HepG2 (cell line): Measurements from ENCODE around the gene PRKAR1B. TPM values are rescaled to one million over a fixed set of nuclear protein-coding genes. Genes with fewer than 3 reads are reported as not detected.

Experiments used
- ATAC-seq: fragments of 200-7000 bp; cut with Tn5 transposase; 3 replicates; pipeline ENCODE4 v1.9.1; 2020; ENCODE audit warnings: mild to moderate bottlenecking, moderate library complexity
- BruUV-seq: library from RNA; stranded (reverse); fragments of 400-500 nt; replicated peaks from 2 replicates; lab custom pipeline; 2021; lab: Mats Ljungman, UMichigan
- CTCF ChIA-PET: fragments of 300-600 bp; formaldehyde crosslinking; extraction: SDS; loops from one replicate; lab custom pipeline; 2021; ENCODE audit warnings: low total read pairs, inconsistent platforms, low intra/inter-chr PET ratio; lab: Yijun Ruan, JAX
- POLR2A ChIA-PET: fragments of 350-600 bp; sonication (Branson Sonifier 250); formaldehyde crosslinking; loops from one replicate; lab custom pipeline; 2020; ENCODE audit warnings: antibody characterized with exemption, inconsistent platforms; lab: Yijun Ruan, JAX
- DNase-seq: peaks from one replicate; pipeline ENCODE4 v3.0.0-alpha.2; 2015; ENCODE audit warnings: low spot score
- FAIRE-seq: peaks from 3 replicates; lab custom pipeline; 2011; peaks lifted over from hg19 to GRCh38; lab: Jason Lieb, UNC
- H2AFZ ChIP-seq: one replicate; pipeline ENCODE4 v1.6.1; 2011; ENCODE audit warnings: low read length, inconsistent platforms
- H3K27ac ChIP-seq: fragments of 300-600 bp; 3 replicates; pipeline ENCODE4 v1.8.0; 2011; ENCODE audit warnings: mixed run types, mild to moderate bottlenecking, mixed read lengths, low read length, inconsistent platforms; ENCODE audit not compliant: insufficient read depth; ENCODE audit errors: extremely low read length
- H3K27me3 ChIP-seq, 2 experiments: fragments of 200-600 bp in 1 of 2; 2 replicates in 1 of 2; 3 replicates in 1 of 2; pipeline versions ENCODE4 v1.6.0 to v1.8.0; 2011; ENCODE audit warnings: low read length in 2 of 2, mild to moderate bottlenecking in 2 of 2, moderate library complexity in 2 of 2, inconsistent platforms in 1 of 2; ENCODE audit not compliant: insufficient read depth in 2 of 2, control insufficient read depth in 1 of 2
- H3K36me3 ChIP-seq, 2 experiments: fragments of 200-600 bp in 1 of 2; replicated peaks in 1 of 2; 2 replicates in 1 of 2; 3 replicates in 1 of 2; pipeline versions ENCODE4 v1.5.1 to v1.8.0; 2011; ENCODE audit warnings: low read length in 2 of 2, inconsistent platforms in 1 of 2; ENCODE audit not compliant: insufficient read depth in 2 of 2, control insufficient read depth in 1 of 2
- H3K4me1 ChIP-seq: 2 replicates; pipeline ENCODE4 v1.5.1; 2012; ENCODE audit warnings: low read length, inconsistent platforms; ENCODE audit not compliant: insufficient read depth
- H3K4me2 ChIP-seq: 2 replicates; pipeline ENCODE4 v1.6.0; 2011; ENCODE audit warnings: low read depth, low read length, inconsistent platforms
- H3K4me3 ChIP-seq, 3 experiments: fragments of 200-600 bp in 1 of 3; sonication (generic), shearing (Covaris generic) in 1 of 3; replicated peaks in 1 of 3; 2 replicates each; pipeline ENCODE4 v1.5.1; 2011 to 2016; ENCODE audit warnings: low read length in 3 of 3, inconsistent platforms in 2 of 3, low read depth in 2 of 3, mild to moderate bottlenecking in 2 of 3, control low read depth in 1 of 3, mixed read lengths in 1 of 3; ENCODE audit not compliant: insufficient read depth in 1 of 3
- H3K79me2 ChIP-seq: one replicate; pipeline ENCODE4 v1.6.1; 2011; ENCODE audit warnings: low read length, inconsistent platforms; ENCODE audit not compliant: insufficient read depth
- H3K9ac ChIP-seq: 2 replicates; pipeline ENCODE4 v1.6.0; 2011; ENCODE audit warnings: mild to moderate bottlenecking, low read depth, low read length, inconsistent platforms; ENCODE audit not compliant: insufficient read depth
- H3K9me3 ChIP-seq: 2 replicates; pipeline ENCODE4 v1.5.1; 2012; ENCODE audit warnings: mild to moderate bottlenecking, low read length
- H4K20me1 ChIP-seq: 2 replicates; pipeline ENCODE4 v1.6.0; 2011; ENCODE audit warnings: inconsistent platforms, mild to moderate bottlenecking, low read length, moderate library complexity; ENCODE audit not compliant: insufficient read depth
- CBX1 ChIP-seq: IDR thresholded peaks from one replicate; pipeline ENCODE4 v1.6.1; 2016; ENCODE audit warnings: antibody characterized with exemption, low read depth
- MED8 ChIP-seq: sonication (generic); formaldehyde crosslinking; IDR thresholded peaks from 2 replicates; pipeline ENCODE4 v1.8.1; 2023; ENCODE audit warnings: mild to moderate bottlenecking, missing genetic modification reagents; ENCODE audit not compliant: insufficient replicate concordance
- SP140L ChIP-seq: sonication (generic); formaldehyde crosslinking; IDR thresholded peaks from 2 replicates; pipeline ENCODE4 v1.4.0; 2020; ENCODE audit warnings: missing genetic modification reagents, borderline replicate concordance
- TARDBP ChIP-seq: sonication (generic); formaldehyde crosslinking; IDR thresholded peaks from 2 replicates; pipeline ENCODE4 v1.8.0; 2022; ENCODE audit warnings: mild to moderate bottlenecking, missing genetic modification reagents
- ZBTB37 ChIP-seq: sonication (generic); formaldehyde crosslinking; IDR thresholded peaks from 2 replicates; pipeline ENCODE4 v1.4.0; 2020; ENCODE audit warnings: mild to moderate bottlenecking, missing genetic modification reagents
- ZKSCAN1 ChIP-seq: fragments of 150-350 bp; IDR thresholded peaks from 2 replicates; pipeline ENCODE4 v1.6.1; 2014; ENCODE audit warnings: low read length
- ZNF12 ChIP-seq: sonication (generic); formaldehyde crosslinking; IDR thresholded peaks from 2 replicates; pipeline ENCODE4 v1.5.0; 2020; ENCODE audit warnings: missing genetic modification reagents
- ZNF547 ChIP-seq: sonication (generic); formaldehyde crosslinking; IDR thresholded peaks from 2 replicates; pipeline ENCODE4 v1.5.1; 2020; ENCODE audit warnings: mild to moderate bottlenecking, missing genetic modification reagents
- ZNF609 ChIP-seq: sonication (generic); formaldehyde crosslinking; IDR thresholded peaks from 2 replicates; pipeline ENCODE4 v1.4.0; 2020; ENCODE audit warnings: mild to moderate bottlenecking, missing genetic modification reagents, borderline replicate concordance
- WGBS: methylation state at CpG from one replicate; pipeline ENCODE4 v1.1.6; 2017; ENCODE audit warnings: low lambda C conversion rate; 5-methylcytosine and 5-hydroxymethylcytosine counted together
- in situ Hi-C: cut with HindIII; loops from 2 replicates; pipeline ENCODE4 v1.10.0; 2017; ENCODE audit warnings: low pct_unique_long_range_greater_than_20kb; ENCODE audit not compliant: extremely low pct_ligation_motif_present
- intact Hi-C: fragments of 100-400 bp; cut with micrococcal nuclease; formaldehyde crosslinking; loops from one replicate; pipeline ENCODE4 v1.10.0; 2022; ENCODE audit not compliant: unreplicated experiment
- polyA plus RNA-seq, 8 experiments: library from polyadenylated mRNA; depleted of rRNA in 3 of 8; stranded (reverse) in 7 of 8; unstranded in 1 of 8; fragments of >200 nt; fragmentation: Illumina TruSeq in 4 of 8; extraction: Trizol in 4 of 8; gene quantifications; 2 replicates each; pipeline versions ENCODE4 v1.2.1 to v1.2.3, GENCODE V29; 2011 to 2016; ENCODE audit warnings: low read depth in 4 of 8, missing spikeins in 1 of 8, mixed read lengths in 1 of 8; ENCODE audit not compliant: insufficient read depth in 1 of 8
- total RNA-seq, 5 experiments: library from RNA; depleted of rRNA; stranded (reverse); fragments of >200 nt; fragmentation: Illumina TruSeq; extraction: Trizol; gene quantifications; 2 replicates each; pipeline ENCODE4 v1.2.3, GENCODE V29; 2016; ENCODE audit warnings: low read depth in 1 of 5

Gene PRKAR1B
- total and polyA plus RNA-seq, 2 of the 13 experiments (the other 11 are each of a cell fraction or from before 2014, with no cell fraction given) = 7.9 to 28.2 TPM

GRCh38 chr7:601036-601594, 126.0 kb downstream of the PRKAR1B start:
- 96% methylated on average over 13 of the region's 22 CpGs for WGBS
- Histone ChIP-seq H3K36me3 (peaks cover 0 to 5% of the 10 kb centered on the region in 2 experiments; a peak in 2 of 5 replicates), H3K4me1 (peaks cover 24% of the 10 kb centered on the region), H3K9me3 (no peaks in the 10 kb centered on the region), H3K27ac (no peak overlapping the region), H3K9ac (no peak overlapping the region), H2AFZ (no peak overlapping the region), H3K4me3 (no peak overlapping the region), H3K27me3 (no peaks in the 10 kb centered on the region), H3K4me2 (no peak overlapping the region), H4K20me1 (no peaks in the 10 kb centered on the region), H3K79me2 (no peaks in the 10 kb centered on the region)
- in situ Hi-C loops (no loop called here), intact Hi-C loops (no loop called here)
- ChIA-PET CTCF (no interaction called here), POLR2A (no interaction called here)
- FAIRE-seq (no peak), ATAC-seq (no peak), DNase-seq (no peak)
- no TSS peak for BruUV-seq
- TF ChIP-seq MED8 (CRISPR knock-in tag) (no peak), ZBTB37 (CRISPR knock-in tag) (no peak), ZNF609 (CRISPR knock-in tag) (no peak), ZNF12 (CRISPR knock-in tag) (no peak), CBX1 (no peak), ZKSCAN1 (no peak), ZNF547 (no peak), SP140L (CRISPR knock-in tag) (no peak), TARDBP (no peak)
